Right lobe of liver (tissue), 4 donors: ENCODE data around the gene LGI2.

Experiments
- POLR2A ChIP-seq: fragments of 450-650 bp; IDR thresholded peaks from one replicate; pipeline ENCODE4 v1.6.1; 2017; ENCODE audit warnings: antibody characterized with exemption, mild to moderate bottlenecking
- TF ChIP-seq, protein P1 (sequence below), 4 donors: fragments of 200-600 bp in 3 of 4; fragments of 450-650 bp in 1 of 4; IDR thresholded peaks; one replicate each; pipeline versions ENCODE4 v1.5.1 to v1.8.0; 2016 to 2022; ENCODE audit warnings: antibody characterized with exemption in 4 of 4, mild to moderate bottlenecking in 2 of 4
- donor health status: DM: no; HTN: no; CAD: no.
- donor health status: DM: no; HTN: no; CAD: no.
- donor health status: DM: no; HTN: yes; CAD: no.

- TF ChIP-seq, protein P1, sequence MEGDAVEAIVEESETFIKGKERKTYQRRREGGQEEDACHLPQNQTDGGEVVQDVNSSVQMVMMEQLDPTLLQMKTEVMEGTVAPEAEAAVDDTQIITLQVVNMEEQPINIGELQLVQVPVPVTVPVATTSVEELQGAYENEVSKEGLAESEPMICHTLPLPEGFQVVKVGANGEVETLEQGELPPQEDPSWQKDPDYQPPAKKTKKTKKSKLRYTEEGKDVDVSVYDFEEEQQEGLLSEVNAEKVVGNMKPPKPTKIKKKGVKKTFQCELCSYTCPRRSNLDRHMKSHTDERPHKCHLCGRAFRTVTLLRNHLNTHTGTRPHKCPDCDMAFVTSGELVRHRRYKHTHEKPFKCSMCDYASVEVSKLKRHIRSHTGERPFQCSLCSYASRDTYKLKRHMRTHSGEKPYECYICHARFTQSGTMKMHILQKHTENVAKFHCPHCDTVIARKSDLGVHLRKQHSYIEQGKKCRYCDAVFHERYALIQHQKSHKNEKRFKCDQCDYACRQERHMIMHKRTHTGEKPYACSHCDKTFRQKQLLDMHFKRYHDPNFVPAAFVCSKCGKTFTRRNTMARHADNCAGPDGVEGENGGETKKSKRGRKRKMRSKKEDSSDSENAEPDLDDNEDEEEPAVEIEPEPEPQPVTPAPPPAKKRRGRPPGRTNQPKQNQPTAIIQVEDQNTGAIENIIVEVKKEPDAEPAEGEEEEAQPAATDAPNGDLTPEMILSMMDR (IDR thresholded peaks at IDR 0.05), result no peak
- no peak for TF ChIP-seq POLR2A
Measured at GRCh38 chr4:24956091-24956490, 74.7 kb downstream of the LGI2 start.
